Central memory CD4-positive, alpha-beta T cell (primary cell): ENCODE data around the gene SMYD5.

Experiments
- DNase-seq: peaks from one replicate; pipeline ENCODE4 v3.0.0; 2022

Gene SMYD5

GRCh38 chr2:73208258-73208657, 5.8 kb upstream of the SMYD5 start:
- no peak for DNase-seq

- no peak for DNase-seq
Observed at GRCh38 chr2:73210019-73210418, 4.0 kb upstream of the SMYD5 start.

- DNase-seq, result no peak
Observed at GRCh38 chr2:73210696-73211095, 3.3 kb upstream of the SMYD5 start.

GRCh38 chr2:73212098-73212447, 2.0 kb upstream of the SMYD5 start:
- no peak for DNase-seq

DNA sequence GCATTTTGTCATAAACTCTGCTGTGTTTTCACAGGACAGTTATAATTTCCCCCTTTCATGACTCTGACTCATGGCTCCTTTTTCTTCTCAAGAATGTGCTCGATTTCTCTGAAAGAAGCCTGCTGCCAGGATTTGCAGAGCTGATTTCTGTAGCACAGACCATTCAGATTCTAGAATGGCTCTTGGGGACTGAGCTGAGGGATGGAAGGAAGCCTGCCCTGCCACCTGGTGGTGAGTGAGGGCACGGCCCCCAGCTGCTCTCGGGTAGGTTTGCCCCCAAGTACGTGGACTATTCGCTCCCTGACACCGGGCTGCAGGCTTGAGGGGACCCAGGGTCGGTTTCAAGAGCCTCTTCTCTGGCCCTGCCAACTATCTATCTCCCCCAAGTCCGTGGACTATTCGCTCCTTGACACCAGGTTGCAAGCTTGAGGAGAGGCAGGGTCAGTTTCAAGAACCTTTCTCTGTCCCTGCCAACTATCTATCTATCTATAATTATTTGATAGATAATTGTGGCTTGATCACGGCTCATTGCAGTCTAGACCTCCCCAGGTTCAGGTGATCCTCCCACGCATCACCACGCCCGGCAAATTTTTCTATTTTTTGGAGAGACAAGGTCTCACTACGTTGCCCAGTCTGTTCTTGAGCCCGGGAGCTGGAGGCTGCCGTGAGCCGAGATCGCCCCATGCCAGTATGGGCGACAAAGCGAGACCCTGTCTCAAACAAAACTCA, 1.4 kb upstream of the SMYD5 start:
- peak; percentile 53 for DNase-seq

GRCh38 chr2:73215254-73215653, 1.2 kb downstream of the SMYD5 start:
- DNase-seq, result no peak

DNA sequence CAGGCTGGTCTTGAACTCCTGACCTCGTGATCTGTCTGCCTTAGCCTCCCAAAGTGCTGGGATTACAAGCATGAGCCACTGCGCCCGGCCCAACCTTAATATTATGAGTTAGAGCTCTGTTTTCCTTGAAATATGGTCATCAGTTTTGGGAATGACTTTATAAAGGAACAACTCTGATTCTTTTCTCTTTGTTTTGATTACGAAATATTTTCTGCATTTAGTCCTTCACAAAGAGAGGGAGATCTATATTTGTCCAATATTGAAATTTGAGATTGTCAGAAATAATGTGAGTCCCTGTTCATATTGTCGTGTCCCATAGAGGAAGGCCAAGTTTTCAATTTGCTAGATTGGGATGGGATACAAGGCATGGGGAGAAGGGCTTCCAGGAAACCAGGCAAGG, 3.1 kb downstream of the SMYD5 start:
- DNase-seq, result no peak

GRCh38 chr2:73217826-73218225, 3.8 kb downstream of the SMYD5 start:
- DNase-seq, result no peak

DNA sequence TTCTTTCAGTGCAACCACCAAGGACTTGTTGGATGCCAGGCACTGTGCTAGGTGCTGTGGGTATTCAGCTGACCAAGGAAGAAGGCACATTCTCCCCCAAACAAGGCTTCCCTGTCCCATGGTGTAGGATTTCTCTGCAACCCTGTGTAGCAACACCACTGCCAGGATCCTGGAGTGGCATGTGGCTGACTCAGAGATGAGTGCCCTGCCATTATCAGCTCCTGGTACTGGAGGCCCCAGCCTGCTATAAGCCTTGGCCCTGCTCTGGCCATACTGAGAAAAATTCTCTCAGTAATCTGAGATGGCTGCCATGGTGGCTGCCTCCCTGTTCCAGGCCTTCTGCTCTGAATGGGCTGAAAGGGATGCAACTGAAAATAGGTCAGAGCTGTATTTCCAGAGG, 4.3 kb downstream of the SMYD5 start:
- DNase-seq, result no peak

GRCh38 chr2:73223821-73224220, 9.8 kb downstream of the SMYD5 start:
- DNase-seq, result no peak

GRCh38 chr2:73225513-73226360, 11.7 kb downstream of the SMYD5 start:
- DNase-seq, result no peak

GRCh38 chr2:73227086-73227485, 13.0 kb downstream of the SMYD5 start:
- no peak for DNase-seq

- no peak for DNase-seq
Observed at GRCh38 chr2:73228631-73229030, 14.6 kb downstream of the SMYD5 start.

GRCh38 chr2:73232403-73233153, 18.5 kb downstream of the SMYD5 start:
- peak; percentile 18 for DNase-seq

- peak; percentile 93 for DNase-seq
Observed at GRCh38 chr2:73233154-73233931, 19.3 kb downstream of the SMYD5 start, which contains the start of gene PRADC1. Gene PRADC1, minus strand, starts transcription at chr2:73233239. Its CDS starts 79 bp downstream, at chr2:73233160.

GRCh38 chr2:73233932-73234832, 20.1 kb downstream of the SMYD5 start, which contains the start of gene CCT7:
Gene CCT7, plus strand, starts transcription at chr2:73234308. Its CDS starts 71 bp downstream, at chr2:73234379.
- peak; percentile 89 for DNase-seq

GRCh38 chr2:73235315-73236028, 21.4 kb downstream of the SMYD5 start:
- DNase-seq, result peak; percentile 12

- DNase-seq, result no peak
Observed at GRCh38 chr2:73237168-73237567, 23.1 kb downstream of the SMYD5 start.

DNA sequence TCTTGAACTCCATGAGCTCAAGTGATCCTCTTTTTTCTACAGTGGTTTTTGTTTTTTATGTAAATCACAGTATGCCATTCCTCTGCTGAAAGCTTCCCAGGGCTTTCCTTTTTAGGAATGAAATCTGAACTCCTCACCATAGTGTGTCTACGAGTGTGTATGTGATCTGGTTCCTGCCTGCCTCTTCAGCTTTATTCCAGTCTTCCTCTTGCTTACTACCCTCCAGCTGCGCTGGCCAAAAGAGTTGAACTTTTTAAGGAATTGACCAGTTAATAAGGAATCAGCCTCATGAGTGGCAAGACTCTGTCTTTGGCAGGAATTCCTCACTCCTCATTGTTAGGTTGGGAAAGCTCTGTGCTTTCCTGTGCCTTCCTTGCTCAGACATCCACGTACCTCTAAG, 24.1 kb downstream of the SMYD5 start:
- DNase-seq, result no peak

DNA sequence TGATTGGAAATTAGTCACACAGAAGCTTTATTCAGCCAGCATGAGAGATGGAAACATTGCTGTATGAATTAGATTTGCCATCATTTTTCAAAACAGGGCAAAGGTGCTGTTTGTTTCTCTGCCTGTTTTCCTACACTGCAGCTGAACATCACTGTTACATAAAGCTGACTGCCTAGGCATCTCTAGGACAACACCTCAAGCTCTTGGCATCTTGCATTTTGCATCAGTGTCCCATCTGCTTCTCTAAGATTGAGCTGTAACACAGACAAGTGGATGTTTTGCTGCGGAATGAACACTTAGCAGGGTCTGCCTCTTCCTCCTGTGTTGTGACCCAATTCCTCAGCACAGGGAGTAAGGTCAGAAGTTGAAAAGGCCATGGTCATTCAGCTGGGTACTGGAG, 24.9 kb downstream of the SMYD5 start:
- DNase-seq, result no peak

GRCh38 chr2:73239776-73240175, 25.7 kb downstream of the SMYD5 start:
- no peak for DNase-seq
